ENCODE results near the gene KCNMB2. TPM values are rescaled to one million over a fixed set of nuclear protein-coding genes. Genes with fewer than 3 reads are reported as not detected.

The KCNMB2 gene
- total RNA-seq, 1 experiment from 2014 or later: not detected

GRCh38 chr3:178785961-178786360 lies 249.7 kb downstream of the KCNMB2 start:
- Histone ChIP-seq H3K9me3 (no peaks in the 10 kb centered on the region), H3K4me3 (ENCODE audit: low read depth, low read length) (no peak overlapping the region), H3K27me3 (replicated peaks; ENCODE audit: control insufficient read depth, insufficient read depth, low read length) (no peaks in the 10 kb centered on the region), H3K4me1 (no peaks in the 10 kb centered on the region), H3K36me3 (ENCODE audit: control insufficient read depth, insufficient read depth, low read length) (no peaks in the 10 kb centered on the region; the same call in 1 of the 2 replicates)
- no peak for DNase-seq
- Mint-ChIP-seq H3K27me3 (ENCODE audit: insufficient read depth, unreplicated experiment) (no peaks in the 10 kb centered on the region), H3K4me1 (ENCODE audit: low read depth, unreplicated experiment) (no peaks in the 10 kb centered on the region), H3K36me3 (ENCODE audit: insufficient read depth, unreplicated experiment) (no peaks in the 10 kb centered on the region), H3K4me3 (ENCODE audit: unreplicated experiment) (no peak overlapping the region), H3K27ac (ENCODE audit: unreplicated experiment) (no peak overlapping the region), H3K9me3 (ENCODE audit: unreplicated experiment) (no peaks in the 10 kb centered on the region)
- POLR2A ChIA-PET: no interaction called here
- BruUV-seq (replicated peaks): no TSS peak
- intact Hi-C loops (cut with micrococcal nuclease; ENCODE audit: unreplicated experiment): no loop called here
- CTCF ChIA-PET: no interaction called here
- no peak for TF ChIP-seq CTCF (IDR thresholded peaks at IDR 0.05; ENCODE audit: insufficient read depth in 1 of 2, low read depth in 1 of 2, low read length in 1 of 2, severe bottlenecking in 1 of 2, unreplicated experiment in 1 of 2)

- no peaks in the 10 kb centered on the region; the same call in 1 of the 2 replicates for H3K36me3 ChIP-seq (ENCODE audit: control insufficient read depth, insufficient read depth, low read length)
- CTCF ChIA-PET: no interaction called here
- no peak overlapping the region for H3K4me3 ChIP-seq (ENCODE audit: low read depth, low read length)
- intact Hi-C loops (cut with micrococcal nuclease; ENCODE audit: unreplicated experiment): no loop called here
- H3K9me3 Mint-ChIP-seq (ENCODE audit: unreplicated experiment): peaks cover 5% of the 10 kb centered on the region
- H3K4me3 Mint-ChIP-seq (ENCODE audit: unreplicated experiment): no peak overlapping the region
- no TSS peak for BruUV-seq (replicated peaks)
- DNase-seq: no peak
- H3K27me3 ChIP-seq (replicated peaks; ENCODE audit: control insufficient read depth, insufficient read depth, low read length): no peaks in the 10 kb centered on the region
- no peaks in the 10 kb centered on the region for H3K36me3 Mint-ChIP-seq (ENCODE audit: insufficient read depth, unreplicated experiment)
- POLR2A ChIA-PET: no interaction called here
- H3K4me1 Mint-ChIP-seq (ENCODE audit: low read depth, unreplicated experiment): no peaks in the 10 kb centered on the region
- peaks cover 4% of the 10 kb centered on the region; the same call in 1 of the 2 replicates for H3K9me3 ChIP-seq
- no peaks in the 10 kb centered on the region for H3K4me1 ChIP-seq
- TF ChIP-seq CTCF (IDR thresholded peaks at IDR 0.05; ENCODE audit: insufficient read depth in 1 of 2, low read depth in 1 of 2, low read length in 1 of 2, severe bottlenecking in 1 of 2, unreplicated experiment in 1 of 2): no peak
- H3K27me3 Mint-ChIP-seq (ENCODE audit: insufficient read depth, unreplicated experiment): no peaks in the 10 kb centered on the region
- H3K27ac Mint-ChIP-seq (ENCODE audit: unreplicated experiment): no peak overlapping the region
Observed at GRCh38 chr3:178787960-178788359, 251.7 kb downstream of the KCNMB2 start.

GRCh38 chr3:178794711-178795110 lies 258.5 kb downstream of the KCNMB2 start:
- Histone ChIP-seq H3K36me3 (ENCODE audit: control insufficient read depth, insufficient read depth, low read length) (no peaks in the 10 kb centered on the region; the same call in 1 of the 2 replicates), H3K4me1 (no peaks in the 10 kb centered on the region), H3K27me3 (replicated peaks; ENCODE audit: control insufficient read depth, insufficient read depth, low read length) (no peaks in the 10 kb centered on the region), H3K4me3 (ENCODE audit: low read depth, low read length) (no peak overlapping the region), H3K9me3 (peaks cover 4% of the 10 kb centered on the region; the same call in 1 of the 2 replicates)
- ChIA-PET POLR2A (no interaction called here), CTCF (no interaction called here)
- Mint-ChIP-seq H3K36me3 (ENCODE audit: insufficient read depth, unreplicated experiment) (peaks cover 5% of the 10 kb centered on the region), H3K9me3 (ENCODE audit: unreplicated experiment) (peaks cover 12% of the 10 kb centered on the region), H3K4me3 (ENCODE audit: unreplicated experiment) (no peak overlapping the region), H3K27ac (ENCODE audit: unreplicated experiment) (no peak overlapping the region), H3K4me1 (ENCODE audit: low read depth, unreplicated experiment) (no peaks in the 10 kb centered on the region), H3K27me3 (ENCODE audit: insufficient read depth, unreplicated experiment) (no peaks in the 10 kb centered on the region)
- intact Hi-C loops (cut with micrococcal nuclease; ENCODE audit: unreplicated experiment): no loop called here
- no peak for DNase-seq
- TF ChIP-seq CTCF (IDR thresholded peaks at IDR 0.05; ENCODE audit: insufficient read depth in 1 of 2, low read depth in 1 of 2, low read length in 1 of 2, severe bottlenecking in 1 of 2, unreplicated experiment in 1 of 2): no peak
- no TSS peak for BruUV-seq (replicated peaks)

All from Caco-2 (cell line).